Gastrocnemius medialis (tissue), 4 donors: Measurements from ENCODE around the gene NT5DC3.

ENCODE experiments used
- POLR2A ChIP-seq, 2 donors: fragments of 450-650 bp; IDR thresholded peaks; one replicate each; pipeline ENCODE4 v1.6.1; 2017; ENCODE audit warnings: antibody characterized with exemption in 2 of 2, mild to moderate bottlenecking in 2 of 2, moderate library complexity in 2 of 2
- TF ChIP-seq, protein P1 (sequence below), 5 experiments: fragments of 450-650 bp in 3 of 5; fragments of 200-600 bp in 2 of 5; sonication (generic) in 2 of 5; IDR thresholded peaks in 4 of 5; conservative IDR thresholded peaks in 1 of 5; 1 replicate in 4 of 5; 2 replicates in 1 of 5; pipeline ENCODE4 v1.5.1; 2016 to 2019; ENCODE audit warnings: antibody characterized with exemption in 5 of 5, mild to moderate bottlenecking in 3 of 5, moderate library complexity in 3 of 5

DNA sequence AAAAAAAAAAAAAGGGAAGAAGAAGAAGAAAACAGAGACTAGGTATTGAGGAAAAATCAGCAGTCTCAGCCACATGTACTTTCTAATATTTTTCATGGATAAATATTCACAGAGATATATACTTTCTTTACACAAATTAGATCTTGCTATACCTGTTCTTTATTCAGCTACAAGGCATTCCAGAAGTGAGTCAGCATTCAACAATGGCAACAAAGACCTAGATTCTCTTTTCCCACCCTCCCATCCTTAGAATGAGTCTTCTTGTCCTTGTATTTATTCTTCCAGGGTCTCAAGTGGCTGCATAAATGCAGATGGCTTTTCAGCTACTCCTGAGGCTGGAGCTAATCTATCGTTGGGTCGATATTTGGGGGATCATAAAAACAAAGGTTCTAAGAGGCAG is 93.0 kb downstream of the NT5DC3 start:
- TF ChIP-seq, protein P1, sequence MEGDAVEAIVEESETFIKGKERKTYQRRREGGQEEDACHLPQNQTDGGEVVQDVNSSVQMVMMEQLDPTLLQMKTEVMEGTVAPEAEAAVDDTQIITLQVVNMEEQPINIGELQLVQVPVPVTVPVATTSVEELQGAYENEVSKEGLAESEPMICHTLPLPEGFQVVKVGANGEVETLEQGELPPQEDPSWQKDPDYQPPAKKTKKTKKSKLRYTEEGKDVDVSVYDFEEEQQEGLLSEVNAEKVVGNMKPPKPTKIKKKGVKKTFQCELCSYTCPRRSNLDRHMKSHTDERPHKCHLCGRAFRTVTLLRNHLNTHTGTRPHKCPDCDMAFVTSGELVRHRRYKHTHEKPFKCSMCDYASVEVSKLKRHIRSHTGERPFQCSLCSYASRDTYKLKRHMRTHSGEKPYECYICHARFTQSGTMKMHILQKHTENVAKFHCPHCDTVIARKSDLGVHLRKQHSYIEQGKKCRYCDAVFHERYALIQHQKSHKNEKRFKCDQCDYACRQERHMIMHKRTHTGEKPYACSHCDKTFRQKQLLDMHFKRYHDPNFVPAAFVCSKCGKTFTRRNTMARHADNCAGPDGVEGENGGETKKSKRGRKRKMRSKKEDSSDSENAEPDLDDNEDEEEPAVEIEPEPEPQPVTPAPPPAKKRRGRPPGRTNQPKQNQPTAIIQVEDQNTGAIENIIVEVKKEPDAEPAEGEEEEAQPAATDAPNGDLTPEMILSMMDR (IDR thresholded peaks at IDR 0.05 in 4 of 5, conservative IDR thresholded peaks at IDR 0.05 in 1 of 5): no peak
- no peak for TF ChIP-seq POLR2A (IDR thresholded peaks at IDR 0.05)
